ENCODE results near the gene ZWILCH.
A peak's percentile ranks its signal among the peaks of the same experiment; 100 is the strongest.

Gene ZWILCH

DNA sequence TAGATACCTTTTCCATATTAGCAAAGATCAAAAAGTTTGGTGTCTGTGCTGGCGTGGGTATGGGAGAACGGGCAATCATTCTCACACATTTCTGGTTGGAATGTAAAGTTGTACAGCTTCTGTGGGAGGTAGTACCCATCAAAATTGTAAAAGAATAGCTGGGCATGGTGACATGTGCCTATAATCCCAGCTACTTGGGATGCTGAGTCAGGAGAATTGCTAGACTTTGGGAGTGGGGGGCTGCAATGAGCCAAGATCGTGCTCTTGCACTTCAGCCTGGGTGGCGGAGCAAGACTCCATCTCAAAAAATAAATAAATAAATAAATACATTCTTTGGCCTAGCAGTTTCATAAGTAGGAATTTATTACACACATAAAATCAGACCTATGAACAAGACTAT lies 37.8 kb downstream of the ZWILCH start:
- DNase-seq (ENCODE audit: low read depth, low spot score): no peak

DNA sequence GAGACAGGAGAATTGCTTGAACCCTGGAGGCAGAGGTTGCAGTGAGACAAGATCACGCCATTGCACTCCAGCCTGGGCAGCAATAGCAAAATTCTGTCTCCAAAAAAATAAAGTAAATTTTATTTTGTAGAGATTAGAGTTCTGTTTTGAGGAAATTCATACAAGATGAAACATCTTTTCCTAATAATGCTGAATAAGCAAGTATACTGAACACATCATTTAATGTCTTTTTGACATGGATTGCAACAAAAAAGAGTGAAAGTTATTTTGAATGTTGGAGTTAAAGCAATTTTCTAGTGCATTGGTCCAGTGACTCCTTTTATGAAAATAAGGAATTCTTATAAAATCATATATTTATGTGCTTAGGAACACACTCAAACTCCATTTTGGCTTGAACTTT lies 40.1 kb downstream of the ZWILCH start:
- DNase-seq (ENCODE audit: low read depth, low spot score): no peak

DNA sequence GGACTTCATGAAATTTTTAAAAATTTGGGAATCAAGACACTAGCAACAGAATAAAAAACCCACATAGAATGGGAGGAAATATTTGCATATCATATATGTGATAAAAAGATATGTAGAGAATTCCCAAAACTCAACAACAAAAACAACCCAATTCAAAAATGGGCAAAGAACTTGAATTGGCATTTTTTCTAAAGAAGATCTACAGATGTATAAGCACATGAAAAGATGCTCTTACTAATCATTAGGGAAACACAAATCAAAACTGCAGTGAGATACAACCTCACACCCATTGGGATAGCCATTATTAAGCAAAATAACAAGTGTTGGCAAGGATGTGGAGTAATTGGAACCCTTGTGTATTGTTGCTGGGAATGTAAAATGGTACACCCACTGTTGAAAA lies 50.6 kb downstream of the ZWILCH start:
- DNase-seq (ENCODE audit: low read depth, low spot score): no peak

DNA sequence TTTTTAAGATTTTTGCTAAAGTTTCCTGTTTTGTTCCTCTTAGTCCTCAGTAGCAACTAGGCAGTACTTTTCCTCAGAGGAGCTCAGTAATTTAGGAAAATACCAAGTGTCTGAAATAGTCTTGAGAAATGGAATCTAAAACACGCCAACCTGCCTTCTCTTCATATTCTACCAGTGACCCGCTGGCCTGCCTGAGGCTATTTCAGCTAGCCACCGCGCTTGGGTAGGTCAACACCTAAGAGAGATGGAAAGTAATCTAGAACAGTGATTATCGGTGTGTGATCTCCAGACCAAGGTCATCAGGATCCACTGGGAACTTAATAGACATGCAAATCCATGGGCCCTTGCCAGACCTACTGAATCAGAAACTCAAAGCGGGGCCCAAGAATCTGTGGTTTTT lies 53.1 kb downstream of the ZWILCH start:
- DNase-seq (ENCODE audit: low read depth, low spot score): no peak

DNA sequence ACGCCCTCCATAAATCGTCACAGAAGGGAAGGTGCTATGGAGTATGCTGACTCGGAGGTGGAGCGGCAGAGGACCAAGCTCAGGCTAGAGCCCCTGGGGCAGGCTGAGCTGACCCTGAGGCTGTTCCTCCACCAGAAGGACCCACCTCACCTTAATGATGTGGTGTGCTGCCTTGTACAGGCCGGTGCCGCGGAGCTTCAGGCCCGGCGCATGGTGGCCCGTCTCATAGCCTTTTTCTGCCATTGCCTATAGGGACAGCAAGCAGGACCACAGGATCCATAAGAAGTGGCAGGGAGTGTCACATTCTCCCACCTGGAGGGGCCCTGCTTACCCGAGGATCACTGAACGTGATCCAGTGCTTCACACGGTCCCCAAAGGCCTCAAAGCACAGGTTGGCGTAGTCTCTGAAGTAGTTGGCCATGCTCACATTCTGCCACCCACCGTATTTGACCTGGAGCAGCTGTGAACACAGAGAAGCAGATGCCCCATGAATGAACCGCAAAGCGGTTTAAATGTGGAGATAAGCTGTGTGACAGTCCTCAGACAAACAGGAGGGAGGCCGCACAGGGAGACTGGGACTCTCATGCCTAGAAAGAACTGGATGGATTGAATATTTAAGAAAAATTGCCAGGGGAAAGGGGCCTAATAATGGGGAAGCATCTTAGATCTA lies 55.9 kb downstream of the ZWILCH start:
- DNase-seq (ENCODE audit: low read depth, low spot score): no peak

DNA sequence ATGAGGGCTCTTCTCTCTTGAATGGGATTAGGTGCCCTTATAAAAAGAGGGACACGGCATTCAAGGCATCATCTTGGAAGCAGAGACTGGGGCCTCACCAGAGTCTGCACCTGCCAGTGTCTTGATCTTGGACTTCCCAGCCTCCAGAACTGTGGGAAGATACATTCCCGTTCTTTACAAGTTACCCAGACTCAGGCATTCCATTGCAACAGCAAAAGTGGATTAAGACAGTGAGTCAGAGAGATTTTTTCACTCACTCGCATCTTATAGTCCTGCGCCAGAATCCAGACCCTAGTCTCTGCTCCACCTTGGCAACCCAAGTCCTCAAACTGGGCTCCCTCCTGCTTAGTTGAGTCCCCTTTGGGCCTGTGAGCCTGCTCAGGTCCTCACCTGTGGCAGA lies 58.0 kb downstream of the ZWILCH start:
- DNase-seq (ENCODE audit: low read depth, low spot score): no peak

DNA sequence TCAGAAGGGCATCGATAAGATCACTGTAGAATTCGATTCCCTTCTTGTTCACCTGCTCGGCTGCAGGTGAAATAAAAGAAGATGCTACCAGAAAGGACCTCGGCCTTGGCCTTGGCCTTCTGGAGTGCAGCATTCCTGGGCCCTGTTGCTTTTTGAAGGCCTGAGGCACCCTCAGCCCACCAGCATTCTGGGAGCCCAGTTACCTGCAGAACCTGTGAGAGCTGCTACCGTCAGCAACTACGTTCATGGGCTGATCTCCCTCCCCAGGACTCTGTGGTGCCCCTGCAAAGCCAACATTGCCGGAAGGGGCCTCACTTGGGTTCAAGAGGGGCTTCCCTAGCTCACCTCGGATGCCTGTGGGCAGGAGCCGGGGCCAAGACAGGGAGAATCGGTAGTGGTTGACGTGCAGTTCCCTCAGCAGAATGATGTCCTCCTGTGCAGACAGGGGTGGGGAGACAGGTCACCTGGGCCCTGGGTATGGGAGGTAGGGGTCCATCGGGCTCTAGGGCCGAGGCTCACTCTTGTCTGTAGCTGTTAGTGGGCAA lies 58.5 kb downstream of the ZWILCH start:
- no peak for DNase-seq (ENCODE audit: low read depth, low spot score)

DNA sequence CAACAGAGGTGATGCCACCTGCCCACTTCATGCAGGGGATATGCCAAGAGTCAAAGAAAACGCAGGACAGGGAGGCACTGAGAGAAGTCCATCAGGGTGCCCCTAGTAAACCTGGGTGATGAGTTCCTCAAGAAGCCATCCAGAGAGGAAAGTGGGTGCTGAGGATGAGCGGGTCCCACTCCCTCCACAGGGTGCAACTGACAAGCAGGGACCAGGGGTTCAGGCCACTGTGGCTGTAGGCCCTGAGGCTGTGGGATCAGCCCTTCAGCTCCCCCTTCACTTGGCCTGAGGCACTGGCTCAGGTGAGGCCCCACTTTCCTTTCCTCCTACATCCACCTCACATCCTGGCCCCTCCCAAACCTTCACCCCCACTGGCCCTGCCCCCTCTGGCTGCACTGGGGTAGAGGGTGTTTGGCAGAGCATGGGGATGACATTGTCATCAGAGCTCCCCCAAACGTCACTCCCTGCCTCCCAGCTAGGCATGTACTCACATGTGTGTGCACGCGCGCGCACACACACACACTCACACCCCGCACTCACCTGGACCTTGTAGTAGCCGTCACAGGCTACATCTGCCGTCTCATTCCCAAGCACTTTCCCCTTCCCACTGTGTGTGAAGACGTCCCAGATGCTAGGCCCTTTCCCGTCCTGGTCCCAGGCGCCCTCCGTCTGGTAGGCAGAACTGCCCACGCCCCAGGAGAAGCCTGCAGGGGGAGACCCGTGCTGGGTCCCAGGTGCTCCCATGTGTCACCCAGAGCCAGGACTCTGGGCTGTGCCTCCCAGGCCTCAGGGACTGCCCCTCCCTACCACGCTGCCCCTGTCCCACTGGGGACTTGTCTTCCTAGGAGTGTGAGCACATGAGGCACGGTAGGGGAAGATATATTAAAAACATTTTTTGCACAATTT lies 59.3 kb downstream of the ZWILCH start:
- no peak for DNase-seq (ENCODE audit: low read depth, low spot score)

DNA sequence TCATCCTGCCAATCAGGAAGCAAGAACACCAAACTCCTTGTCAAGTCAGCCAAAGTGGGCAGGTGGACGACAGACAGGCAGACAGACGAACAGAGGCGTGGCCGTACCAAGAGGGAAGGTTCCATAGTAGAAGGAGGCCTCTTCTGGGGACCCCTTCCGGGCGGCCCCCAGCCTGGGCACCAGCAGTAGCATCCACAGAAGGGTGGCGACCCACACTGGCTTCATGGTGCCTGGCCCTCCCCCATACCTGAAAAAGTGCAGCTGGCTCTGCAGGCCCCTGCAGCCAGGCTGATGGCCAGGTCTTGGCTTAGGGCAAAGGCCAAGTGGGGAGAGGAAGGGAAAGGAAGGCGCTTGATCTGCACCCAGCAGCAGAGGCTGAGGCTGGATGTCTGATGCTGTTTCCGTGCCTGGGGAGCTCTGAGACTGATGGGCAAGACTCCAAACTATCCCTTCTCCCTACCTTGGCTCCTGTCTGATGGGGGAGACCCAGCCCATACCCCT lies 60.1 kb downstream of the ZWILCH start:
- DNase-seq (ENCODE audit: low read depth, low spot score): no peak

DNA sequence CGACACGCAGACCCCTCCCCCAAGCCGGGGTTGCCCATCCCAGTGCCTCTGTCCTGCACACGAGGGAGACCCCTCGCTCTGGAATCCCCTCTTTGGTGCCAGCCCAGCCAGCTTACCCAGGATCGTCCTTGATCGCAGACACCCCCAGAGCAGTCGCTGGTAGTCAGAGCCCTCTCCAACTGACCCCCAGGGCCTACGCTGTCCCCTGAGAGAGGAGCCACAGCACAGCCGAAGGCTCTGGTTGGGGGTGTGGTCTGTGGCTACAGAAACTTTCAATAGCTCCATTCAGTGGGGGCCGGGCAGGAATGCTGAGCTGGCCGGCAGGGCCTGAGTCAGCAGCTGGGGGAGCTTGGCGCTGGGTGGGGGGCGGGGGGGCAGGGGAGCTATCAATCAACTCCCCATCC lies 60.6 kb downstream of the ZWILCH start, which contains the start of gene LCTL:
LCTL (minus strand) TSS at position 258 of the 404 bp plus-strand sequence. CDS start 633 bp downstream, outside the sequence.
- no peak for DNase-seq (ENCODE audit: low read depth, low spot score)

DNA sequence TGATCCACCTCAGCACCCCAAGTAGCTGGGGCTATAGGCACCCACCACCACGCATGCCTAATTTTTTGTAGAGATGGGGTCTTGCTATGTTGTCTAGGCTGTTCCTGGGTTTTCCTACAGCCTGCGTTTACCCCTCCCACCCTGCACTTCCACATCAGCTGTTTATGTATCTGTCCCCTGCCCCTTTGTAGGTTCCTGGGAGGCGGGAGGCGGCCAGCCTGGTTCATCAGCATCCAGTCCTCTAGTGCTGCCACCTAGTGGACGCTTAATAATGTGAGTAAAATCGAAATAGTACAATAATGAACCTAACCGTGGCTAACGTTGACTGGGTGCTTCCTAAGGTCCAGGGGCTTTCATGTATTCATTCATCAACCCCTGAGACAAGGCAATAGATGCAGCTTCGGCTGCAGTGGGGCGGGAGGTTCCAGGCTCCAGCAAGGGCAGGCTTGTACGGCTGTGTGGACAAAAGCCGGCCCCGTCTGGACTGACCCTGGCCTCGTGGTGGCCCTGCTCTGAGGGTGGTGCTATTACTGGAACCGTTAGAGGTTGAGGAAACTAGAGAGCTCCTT lies 61.9 kb downstream of the ZWILCH start:
- peak; percentile 21 for DNase-seq (ENCODE audit: low read depth, low spot score)

DNA sequence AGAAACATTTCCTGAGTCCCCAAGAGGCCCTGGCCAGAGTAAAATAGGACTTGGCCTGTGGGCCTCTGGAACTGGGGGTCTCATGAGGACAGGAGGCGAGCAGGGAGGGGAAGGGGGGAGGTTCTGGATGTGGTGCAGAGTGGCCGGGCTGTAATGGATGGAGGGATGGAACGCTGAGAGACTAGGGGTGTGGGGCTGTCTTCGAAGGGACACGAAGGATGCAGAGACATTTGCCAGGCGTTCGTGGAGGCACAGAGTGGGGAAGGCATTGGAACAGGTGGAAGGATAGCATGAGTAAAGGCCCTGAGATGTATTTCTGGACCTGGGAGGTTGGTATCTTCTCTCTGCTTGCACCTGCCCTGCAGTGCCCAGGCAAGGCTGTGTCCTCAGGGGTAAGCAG lies 62.8 kb downstream of the ZWILCH start:
- no peak for DNase-seq (ENCODE audit: low read depth, low spot score)

DNA sequence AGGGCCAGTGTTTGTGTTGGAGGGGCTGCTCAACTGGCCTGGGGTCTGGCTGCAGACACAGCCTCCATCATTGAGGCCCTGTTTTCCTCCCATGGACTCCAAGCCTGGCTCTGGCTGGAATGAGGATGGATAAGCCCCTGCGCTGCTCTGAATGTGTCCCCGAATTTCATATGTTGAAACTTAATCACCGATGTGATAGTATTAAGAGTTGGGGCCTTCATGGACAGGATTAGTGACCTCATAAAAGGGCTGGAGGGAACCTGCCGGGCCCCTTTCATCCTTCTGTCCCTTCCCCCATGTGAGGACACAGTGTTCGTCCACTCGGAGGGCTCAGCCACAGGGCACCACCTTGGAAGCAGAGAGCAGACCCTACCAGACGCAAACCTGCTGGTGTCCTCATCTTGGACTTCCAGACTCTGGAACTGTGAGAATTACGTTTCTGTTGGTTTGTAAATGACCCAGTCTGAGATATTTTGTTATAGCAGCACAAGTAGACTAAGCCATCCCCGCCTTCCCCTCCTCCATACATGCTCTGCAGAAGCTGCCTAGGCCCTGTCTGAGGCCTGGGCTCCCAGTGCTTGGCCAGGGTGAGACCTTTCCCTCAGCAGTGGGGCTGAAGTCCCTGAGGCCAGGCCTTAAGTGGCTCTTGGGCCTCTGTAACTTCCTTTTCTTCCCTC lies 64.5 kb downstream of the ZWILCH start:
- no peak for DNase-seq (ENCODE audit: low read depth, low spot score)

DNA sequence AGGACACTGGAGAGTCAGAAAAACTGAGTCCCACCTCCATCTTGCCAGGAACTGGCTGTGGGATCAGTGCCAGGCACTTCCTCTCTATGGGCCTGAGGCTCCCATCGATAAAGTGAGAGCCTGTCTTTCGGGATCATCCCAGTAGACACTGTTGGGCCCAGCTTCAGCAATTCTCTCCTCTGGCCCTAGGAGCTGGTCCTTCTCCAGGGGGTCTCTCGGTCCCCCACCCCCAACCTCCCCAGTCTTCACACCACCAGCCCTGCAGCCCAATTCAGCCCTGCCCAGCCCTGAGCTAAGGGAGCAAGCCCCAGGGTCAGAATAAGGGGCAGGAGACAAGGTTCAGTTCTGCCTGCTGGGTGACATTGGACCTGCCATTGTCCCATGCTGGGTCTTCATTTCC lies 65.2 kb downstream of the ZWILCH start:
- no peak for DNase-seq (ENCODE audit: low read depth, low spot score)

DNA sequence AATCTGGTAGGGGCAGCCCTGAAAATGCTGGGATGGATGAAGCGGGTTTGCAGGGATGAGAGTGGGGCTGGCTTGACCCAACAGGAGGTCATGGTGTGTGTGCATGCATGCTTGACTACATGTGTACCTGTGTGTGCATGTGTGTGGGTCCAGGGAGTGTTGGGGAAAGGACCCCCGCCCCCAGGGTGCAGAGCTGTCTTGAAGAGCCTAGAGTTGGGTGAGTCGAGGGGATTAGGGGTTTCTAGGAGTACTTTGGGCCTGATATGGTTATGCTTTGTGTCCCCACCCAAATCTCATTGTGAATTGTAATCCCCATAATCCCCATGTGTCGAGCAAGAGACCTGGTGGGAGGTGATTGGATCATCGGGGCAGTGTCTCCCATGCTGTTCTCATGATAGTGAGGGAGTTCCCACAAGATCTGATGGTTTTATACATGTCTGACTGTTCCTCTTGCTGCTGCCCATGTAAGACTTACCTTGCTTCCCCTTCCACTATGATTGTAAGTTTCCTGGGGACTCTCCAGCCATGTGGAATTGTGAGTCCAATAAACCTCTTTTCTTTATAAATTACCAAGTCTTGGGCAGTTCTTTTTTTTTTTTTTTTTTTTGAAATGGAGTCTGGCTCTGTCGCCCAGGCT lies 65.8 kb downstream of the ZWILCH start:
- no peak for DNase-seq (ENCODE audit: low read depth, low spot score)

DNA sequence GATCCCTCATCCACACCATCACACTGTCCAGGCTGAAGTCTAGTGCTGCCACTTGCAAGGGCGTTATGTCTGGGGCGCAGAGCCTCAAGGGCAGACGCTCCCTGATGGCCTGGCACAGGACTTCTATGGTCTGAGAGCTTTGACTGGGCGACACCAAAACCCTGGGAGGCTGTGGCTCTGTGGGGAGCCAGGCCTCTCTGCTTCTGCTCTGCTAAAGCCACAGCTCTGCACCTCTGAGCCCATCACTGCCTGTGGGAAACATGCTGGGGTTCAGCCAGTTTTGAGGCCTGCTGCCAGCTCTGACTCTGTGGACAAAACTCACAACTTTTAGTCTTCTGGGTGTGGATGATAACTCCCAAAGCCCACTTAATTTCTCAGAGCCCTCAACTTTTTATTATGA lies 67.0 kb downstream of the ZWILCH start:
- no peak for DNase-seq (ENCODE audit: low read depth, low spot score)

DNA sequence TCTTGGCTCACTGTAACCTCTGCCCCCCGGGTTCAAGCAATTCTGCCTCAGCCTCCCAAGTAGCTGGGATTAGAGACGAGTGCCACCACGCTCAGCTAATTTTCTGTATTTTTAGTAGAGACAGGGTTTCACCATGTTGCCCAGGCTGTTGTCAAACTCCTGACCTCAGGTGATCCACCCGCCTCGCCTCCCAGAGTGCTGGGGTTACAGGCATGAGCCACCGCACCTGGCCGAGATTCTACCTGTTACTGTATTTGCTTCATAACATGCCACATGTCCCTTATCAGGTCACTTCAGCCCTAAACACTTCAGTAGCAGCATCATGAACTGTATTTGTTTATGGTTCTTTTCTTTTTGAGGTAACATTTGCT lies 68.2 kb downstream of the ZWILCH start:
- no peak for DNase-seq (ENCODE audit: low read depth, low spot score)

DNA sequence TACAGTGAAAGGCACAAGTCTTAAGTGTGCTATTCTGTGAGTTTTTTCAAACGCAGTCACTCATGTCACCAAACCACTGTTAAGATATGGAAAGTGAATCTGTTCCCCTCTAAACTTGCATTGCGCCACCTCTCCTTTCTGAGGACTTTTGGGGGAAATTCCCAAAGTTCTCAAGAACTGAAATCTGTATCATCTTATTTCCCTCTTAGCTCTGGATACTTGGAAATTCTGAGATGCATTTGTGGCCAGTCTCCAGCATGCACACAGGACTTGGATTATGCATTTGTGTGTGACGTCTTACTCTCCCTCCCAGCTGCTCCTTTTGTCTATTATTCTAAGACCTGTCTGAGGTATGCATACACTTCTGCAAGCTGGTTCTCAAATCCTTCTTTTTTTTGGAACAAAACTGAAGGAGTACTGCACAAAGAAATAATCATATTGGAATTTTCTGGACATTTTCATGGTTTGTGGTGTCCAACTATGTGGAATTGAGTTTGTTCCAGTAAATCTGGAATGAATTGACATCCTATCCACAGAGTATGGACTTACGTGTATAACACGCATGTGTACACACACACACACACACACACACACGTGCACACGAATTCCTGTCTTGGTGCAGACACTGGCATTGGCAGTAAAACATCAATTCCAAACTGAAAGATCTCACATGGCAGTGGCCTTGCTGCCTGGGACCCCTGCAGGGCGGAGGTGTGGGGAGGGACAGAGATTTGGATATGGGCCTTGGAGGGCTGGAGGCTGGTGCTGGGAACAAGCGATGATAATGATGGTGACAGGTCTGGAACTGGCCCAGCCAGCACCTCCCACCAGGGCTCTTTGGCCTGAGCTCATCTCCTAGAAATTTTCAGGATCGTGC lies 68.8 kb downstream of the ZWILCH start:
- DNase-seq (ENCODE audit: low read depth, low spot score): no peak

DNA sequence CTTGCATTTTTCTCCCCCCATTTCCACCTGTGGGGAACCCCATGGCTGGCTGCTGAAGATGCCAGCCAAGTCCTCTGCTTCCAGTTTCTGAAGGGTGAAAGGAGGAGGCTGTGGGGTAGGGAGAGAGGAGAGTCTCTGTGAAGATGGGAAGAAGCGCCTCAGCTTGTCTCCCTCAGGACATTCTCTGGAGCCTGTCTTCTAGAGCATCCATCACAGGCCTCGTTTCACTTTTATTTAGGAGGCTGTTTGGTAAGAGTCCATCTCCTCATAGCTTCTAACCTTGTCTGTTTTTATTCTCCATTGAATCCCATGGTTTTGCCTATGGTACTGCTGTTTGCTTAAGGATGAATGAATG lies 69.4 kb downstream of the ZWILCH start:
- DNase-seq (ENCODE audit: low read depth, low spot score): no peak

DNA sequence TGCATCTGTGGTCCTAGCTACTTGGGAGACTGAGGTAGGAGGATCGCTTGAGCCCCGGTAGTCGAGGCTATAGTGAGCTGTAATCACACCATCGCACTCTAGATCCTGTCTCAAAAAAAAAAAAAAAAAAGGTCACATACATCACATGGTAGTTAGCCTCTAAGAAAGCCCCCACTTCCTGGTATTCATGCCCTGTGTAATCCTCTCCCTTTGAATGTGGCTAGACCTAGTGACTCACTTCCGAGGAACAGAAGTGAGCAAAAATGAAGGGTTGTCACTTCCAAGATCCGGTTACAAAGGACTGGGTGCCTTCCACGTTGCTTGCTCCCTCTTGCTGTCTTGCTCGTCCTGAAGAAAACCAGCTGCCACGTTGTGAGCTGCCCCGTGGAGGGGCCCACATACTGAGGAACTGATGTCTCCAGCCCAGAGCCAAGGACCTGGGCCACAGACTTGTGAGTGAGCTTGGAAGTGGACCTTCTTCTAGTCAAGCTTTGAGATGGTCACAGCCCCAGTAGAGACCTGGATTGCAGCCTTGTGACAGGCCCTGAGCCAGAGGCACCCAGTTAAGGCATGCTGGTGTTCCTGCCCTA lies 73.3 kb downstream of the ZWILCH start:
- DNase-seq (ENCODE audit: low read depth, low spot score): no peak
